Measurements from ENCODE around the gene THAP4. TPM values are rescaled to one million over a fixed set of nuclear protein-coding genes. Genes with fewer than 3 reads are reported as not detected.

The THAP4 gene
- total RNA-seq, 2 donors from 2014 or later = 54.6 to 66.1 TPM

DNA sequence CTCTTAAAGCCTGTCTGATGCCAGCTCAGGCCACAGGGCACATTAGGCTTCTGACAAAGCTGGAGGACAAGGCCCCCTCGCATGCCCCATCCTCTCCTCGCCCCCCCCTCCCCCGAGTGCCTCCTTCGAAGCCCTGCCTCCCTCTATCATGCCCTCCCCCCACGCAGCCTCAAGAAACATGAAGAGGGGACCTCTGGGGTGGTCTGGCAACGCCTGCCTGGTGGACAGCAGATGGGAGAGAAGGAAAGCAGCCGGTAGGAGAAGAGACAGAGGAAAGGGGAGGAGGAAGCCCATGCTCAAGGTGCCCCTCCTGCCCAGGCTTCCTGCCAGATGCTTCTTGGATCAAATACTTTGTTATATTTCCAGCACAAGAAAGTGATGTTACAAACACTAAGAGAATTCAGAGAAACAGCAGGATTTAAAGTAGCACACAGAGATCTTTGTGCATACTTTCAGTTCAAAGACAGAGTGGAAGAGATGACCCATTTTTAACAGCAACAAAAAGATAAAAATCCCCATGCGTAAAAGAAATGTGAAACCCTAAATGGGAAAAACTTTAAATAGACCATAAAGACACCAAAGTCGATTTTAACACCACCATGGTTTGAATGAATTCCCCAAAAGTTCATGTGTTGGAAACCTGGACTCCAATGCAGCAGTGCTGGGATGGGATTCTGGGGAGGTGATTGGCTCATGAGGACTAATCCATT, 59.4 kb downstream of the THAP4 start:
- no peaks in the 10 kb centered on the region for H3K4me1 ChIP-seq (ENCODE audit: control insufficient read depth, insufficient read depth, low read length)
- Mint-ChIP-seq H3K27ac (no peak overlapping the region), H3K27me3 (ENCODE audit: insufficient read depth) (peaks cover 1% of the 10 kb centered on the region), H3K4me3 (no peak overlapping the region), H3K9me3 (peaks cover 13% of the 10 kb centered on the region), H3K36me3 (ENCODE audit: low read depth) (peaks cover 44% of the 10 kb centered on the region), H3K4me1 (no peaks in the 10 kb centered on the region)
- no peaks in the 10 kb centered on the region for H3K27me3 ChIP-seq (ENCODE audit: control insufficient read depth, insufficient read depth, low read length, poor library complexity, severe bottlenecking)
- H3K4me3 ChIP-seq (ENCODE audit: low read length) = no peak overlapping the region
- no peak overlapping the region for H3K9ac ChIP-seq (ENCODE audit: extremely low read depth, low read length, poor library complexity, severe bottlenecking)
- TF ChIP-seq, protein P1, sequence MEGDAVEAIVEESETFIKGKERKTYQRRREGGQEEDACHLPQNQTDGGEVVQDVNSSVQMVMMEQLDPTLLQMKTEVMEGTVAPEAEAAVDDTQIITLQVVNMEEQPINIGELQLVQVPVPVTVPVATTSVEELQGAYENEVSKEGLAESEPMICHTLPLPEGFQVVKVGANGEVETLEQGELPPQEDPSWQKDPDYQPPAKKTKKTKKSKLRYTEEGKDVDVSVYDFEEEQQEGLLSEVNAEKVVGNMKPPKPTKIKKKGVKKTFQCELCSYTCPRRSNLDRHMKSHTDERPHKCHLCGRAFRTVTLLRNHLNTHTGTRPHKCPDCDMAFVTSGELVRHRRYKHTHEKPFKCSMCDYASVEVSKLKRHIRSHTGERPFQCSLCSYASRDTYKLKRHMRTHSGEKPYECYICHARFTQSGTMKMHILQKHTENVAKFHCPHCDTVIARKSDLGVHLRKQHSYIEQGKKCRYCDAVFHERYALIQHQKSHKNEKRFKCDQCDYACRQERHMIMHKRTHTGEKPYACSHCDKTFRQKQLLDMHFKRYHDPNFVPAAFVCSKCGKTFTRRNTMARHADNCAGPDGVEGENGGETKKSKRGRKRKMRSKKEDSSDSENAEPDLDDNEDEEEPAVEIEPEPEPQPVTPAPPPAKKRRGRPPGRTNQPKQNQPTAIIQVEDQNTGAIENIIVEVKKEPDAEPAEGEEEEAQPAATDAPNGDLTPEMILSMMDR (conservative IDR thresholded peaks at IDR 0.05) = no peak
- peaks cover 15% of the 10 kb centered on the region for H3K36me3 ChIP-seq (ENCODE audit: control insufficient read depth, insufficient read depth, low read length)
- 86% methylated on average over 7 of the region's 9 CpGs; no CpG with 5 or more reads in 1 of the 2 experiments for WGBS, 2 experiments (ENCODE audit: insufficient coverage in 1 of 2, insufficient read length in 1 of 2)
- peak; percentile 38 for DNase-seq
- no peak overlapping the region for H3K27ac ChIP-seq (ENCODE audit: low read depth, low read length)
- peaks cover 26% of the 10 kb centered on the region for H3K9me3 ChIP-seq (ENCODE audit: control insufficient read depth, low read length)

DNA sequence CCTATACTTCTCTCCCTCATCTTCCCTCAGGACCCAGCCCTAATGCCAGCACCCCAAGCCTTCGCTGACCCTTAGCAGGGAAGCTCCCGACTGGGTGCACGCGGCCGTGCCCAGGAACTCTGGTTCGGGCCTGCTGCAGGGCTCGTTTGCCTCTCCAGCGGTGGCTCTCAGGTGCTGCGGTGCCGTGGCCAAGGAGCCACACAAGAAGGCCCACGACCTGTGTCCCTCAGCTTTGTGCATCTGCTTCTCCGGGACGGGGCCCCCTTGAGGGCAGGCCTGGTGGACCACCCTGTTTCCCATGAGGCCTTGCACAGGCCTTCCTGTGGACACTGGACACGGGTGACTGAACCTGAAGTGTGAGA, 60.7 kb downstream of the THAP4 start:
- H3K9me3 ChIP-seq (ENCODE audit: control insufficient read depth, low read length) = peaks cover 16% of the 10 kb centered on the region
- no peak overlapping the region for H3K4me3 ChIP-seq (ENCODE audit: low read length)
- Mint-ChIP-seq H3K4me1 (no peaks in the 10 kb centered on the region), H3K27me3 (ENCODE audit: insufficient read depth) (peaks cover 1% of the 10 kb centered on the region), H3K4me3 (no peak overlapping the region), H3K27ac (no peak overlapping the region), H3K9me3 (peaks cover 4% of the 10 kb centered on the region), H3K36me3 (ENCODE audit: low read depth) (peaks cover 38% of the 10 kb centered on the region)
- H3K36me3 ChIP-seq (ENCODE audit: control insufficient read depth, insufficient read depth, low read length) = peaks cover 7% of the 10 kb centered on the region
- no peaks in the 10 kb centered on the region for H3K4me1 ChIP-seq (ENCODE audit: control insufficient read depth, insufficient read depth, low read length)
- no peak overlapping the region for H3K27ac ChIP-seq (ENCODE audit: low read depth, low read length)
- H3K27me3 ChIP-seq (ENCODE audit: control insufficient read depth, insufficient read depth, low read length, poor library complexity, severe bottlenecking) = no peaks in the 10 kb centered on the region
- H3K9ac ChIP-seq (ENCODE audit: extremely low read depth, low read length, poor library complexity, severe bottlenecking) = no peak overlapping the region
- peak; percentile 57 for DNase-seq
- WGBS, 2 experiments (ENCODE audit: insufficient coverage in 1 of 2, insufficient read length in 1 of 2) = 95 to 99% methylated on average over 14 of the region's 14 CpGs
- TF ChIP-seq, protein P1 (conservative IDR thresholded peaks at IDR 0.05) = peak; percentile 43

DNA sequence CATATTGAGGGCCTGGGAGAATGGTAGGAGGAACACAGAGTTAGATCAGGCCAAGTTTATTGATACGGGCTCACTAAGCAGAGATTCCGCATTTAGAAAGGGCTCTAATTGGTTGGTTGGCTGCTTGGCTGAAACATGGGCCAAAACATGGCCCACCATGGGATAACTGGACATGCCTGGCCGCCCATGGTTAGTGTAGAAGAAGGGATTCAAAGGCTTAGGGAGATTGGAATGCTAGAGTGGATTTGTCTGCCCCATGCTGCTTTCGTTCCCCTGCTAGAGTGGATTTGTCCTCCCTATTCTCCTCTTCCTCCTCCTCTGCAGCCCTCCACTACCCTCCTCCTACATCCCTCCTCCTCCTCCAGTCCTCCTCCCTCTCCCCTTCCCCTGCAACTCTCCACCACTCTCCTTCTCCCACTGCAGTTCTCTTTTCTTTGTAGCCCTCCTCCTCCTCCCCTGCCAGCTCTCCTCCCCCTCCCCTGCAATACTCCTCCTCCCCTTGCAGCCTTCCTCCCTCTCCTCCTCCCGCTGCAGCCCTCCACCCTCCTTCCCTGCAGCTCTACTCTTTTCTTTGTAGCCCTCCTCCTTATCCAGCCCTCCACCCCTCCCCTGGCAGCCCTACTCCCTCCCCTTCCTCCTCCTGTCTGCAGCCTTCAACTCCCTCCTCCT, 61.2 kb downstream of the THAP4 start:
- DNase-seq = no peak
- WGBS, 2 experiments (ENCODE audit: insufficient coverage in 1 of 2, insufficient read length in 1 of 2) = 80 to 82% methylated on average over 4 to 5 of the region's 5 CpGs
- Histone ChIP-seq H3K4me3 (ENCODE audit: low read length) (no peak overlapping the region), H3K9ac (ENCODE audit: extremely low read depth, low read length, poor library complexity, severe bottlenecking) (no peak overlapping the region), H3K9me3 (ENCODE audit: control insufficient read depth, low read length) (peaks cover 13% of the 10 kb centered on the region), H3K27me3 (ENCODE audit: control insufficient read depth, insufficient read depth, low read length, poor library complexity, severe bottlenecking) (no peaks in the 10 kb centered on the region), H3K36me3 (ENCODE audit: control insufficient read depth, insufficient read depth, low read length) (peaks cover 7% of the 10 kb centered on the region), H3K4me1 (ENCODE audit: control insufficient read depth, insufficient read depth, low read length) (no peaks in the 10 kb centered on the region), H3K27ac (ENCODE audit: low read depth, low read length) (no peak overlapping the region)
- H3K4me1 Mint-ChIP-seq = no peaks in the 10 kb centered on the region
- TF ChIP-seq, protein P1 (conservative IDR thresholded peaks at IDR 0.05) = no peak
- H3K4me3 Mint-ChIP-seq = no peak overlapping the region
- H3K36me3 Mint-ChIP-seq (ENCODE audit: low read depth) = peaks cover 33% of the 10 kb centered on the region
- no peak overlapping the region for H3K27ac Mint-ChIP-seq
- peaks cover 1% of the 10 kb centered on the region for H3K27me3 Mint-ChIP-seq (ENCODE audit: insufficient read depth)
- peaks cover 4% of the 10 kb centered on the region for H3K9me3 Mint-ChIP-seq

Measured in endodermal cell (in vitro differentiated cells).